ENCODE measurements around the gene SSTR1.

DNA sequence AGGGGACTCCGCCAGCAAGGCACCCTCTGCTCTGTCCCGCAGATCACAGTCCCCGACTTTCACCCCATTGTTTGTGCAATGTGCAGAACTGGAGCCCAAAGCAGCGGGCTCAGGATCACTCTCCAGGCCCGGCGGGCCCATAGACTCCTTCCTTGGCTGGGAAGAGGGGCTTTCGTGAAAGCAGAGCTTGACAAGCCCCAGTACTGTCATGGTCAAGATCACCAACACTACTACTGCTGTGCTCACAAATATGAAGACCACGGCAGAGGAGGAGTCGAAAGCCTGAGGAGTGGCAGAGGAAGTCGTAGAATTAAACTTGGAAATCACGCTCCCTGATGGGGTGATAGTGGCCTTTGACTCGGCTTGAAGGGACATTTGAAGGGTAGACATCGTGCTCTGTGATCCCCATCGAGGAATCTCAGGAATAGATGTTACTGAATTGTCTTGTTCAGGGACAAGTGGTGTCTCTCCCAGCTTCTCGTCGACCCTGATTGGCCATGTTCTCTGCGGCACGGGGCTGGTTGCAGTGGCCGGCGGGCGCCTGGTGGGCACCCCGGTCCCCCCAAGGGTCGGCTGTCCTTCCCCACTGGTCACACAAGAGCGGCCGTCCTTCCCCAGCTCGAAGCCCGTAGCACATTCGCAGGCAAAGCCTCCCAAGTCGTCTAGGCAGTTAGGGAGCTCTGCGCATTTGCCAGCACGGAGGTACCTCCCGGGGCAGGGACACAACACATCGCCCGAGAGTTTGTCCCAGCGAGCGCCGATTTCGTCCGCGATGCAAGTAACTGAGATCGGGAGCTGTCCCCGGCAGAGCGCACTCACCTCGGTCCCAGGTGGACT is 47.1 kb downstream of the SSTR1 start:
- no peak for TF ChIP-seq POLR2A (IDR thresholded peaks at IDR 0.05)
- no peak for TF ChIP-seq CTCF (IDR thresholded peaks at IDR 0.05)

All from Peyer's patch (tissue), 4 donors.